GM12891 (cell line): ENCODE measurements around the gene ZNF438.

Source experiments
- POLR2A ChIP-seq: IDR thresholded peaks from 2 replicates; pipeline ENCODE4 v1.6.1; 2011; ENCODE audit warnings: low read depth, low read length, control low read depth
- POU2F2 ChIP-seq: IDR thresholded peaks from 2 replicates; pipeline ENCODE4 v1.6.1; 2011; ENCODE audit warnings: low read depth, mild to moderate bottlenecking, control low read depth, low read length, moderate library complexity

DNA sequence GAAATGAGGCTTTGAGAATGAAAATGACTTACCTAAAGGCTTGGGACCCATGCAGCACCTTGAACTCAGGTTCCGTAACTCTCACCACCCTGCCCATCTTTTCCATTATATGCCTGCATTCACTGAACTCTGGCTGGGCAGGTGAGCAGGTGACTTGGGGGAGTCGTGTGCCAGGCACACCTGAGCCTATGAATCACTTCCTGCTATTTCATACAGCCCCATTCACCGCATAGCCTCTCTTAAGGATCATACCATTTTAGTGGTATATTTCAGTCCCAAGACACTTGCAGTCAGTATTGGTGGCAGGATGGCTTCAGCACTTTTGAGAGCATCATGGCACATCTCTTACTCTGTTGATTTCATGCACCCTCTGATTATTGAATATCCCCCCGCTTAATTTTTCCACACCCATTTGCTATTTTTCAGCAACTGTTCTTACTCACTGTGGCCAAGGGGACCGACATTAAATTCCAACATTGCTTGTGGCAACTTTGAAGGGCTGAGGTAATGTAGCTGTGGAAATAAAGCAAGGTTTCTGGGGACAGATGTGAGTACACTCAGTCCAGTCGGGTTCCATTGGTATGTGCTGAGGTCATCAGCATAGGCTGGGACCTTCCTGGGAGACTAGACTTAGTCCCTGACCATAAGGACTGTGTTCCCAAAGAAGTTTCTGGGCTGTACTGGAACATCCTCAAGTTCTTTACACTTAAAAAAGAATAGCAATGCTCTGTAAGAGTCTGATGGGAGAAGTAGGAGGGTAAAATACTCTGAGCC lies 39.8 kb upstream of the ZNF438 start:
- TF ChIP-seq POLR2A (no peak), POU2F2 (no peak)
